ENCODE measurements around the gene PLA2G6. TPM values are rescaled to one million over a fixed set of nuclear protein-coding genes. Genes with fewer than 3 reads are reported as not detected.

PLA2G6 gene
- total RNA-seq, 1 experiment from 2014 or later = 29.9 TPM

DNA sequence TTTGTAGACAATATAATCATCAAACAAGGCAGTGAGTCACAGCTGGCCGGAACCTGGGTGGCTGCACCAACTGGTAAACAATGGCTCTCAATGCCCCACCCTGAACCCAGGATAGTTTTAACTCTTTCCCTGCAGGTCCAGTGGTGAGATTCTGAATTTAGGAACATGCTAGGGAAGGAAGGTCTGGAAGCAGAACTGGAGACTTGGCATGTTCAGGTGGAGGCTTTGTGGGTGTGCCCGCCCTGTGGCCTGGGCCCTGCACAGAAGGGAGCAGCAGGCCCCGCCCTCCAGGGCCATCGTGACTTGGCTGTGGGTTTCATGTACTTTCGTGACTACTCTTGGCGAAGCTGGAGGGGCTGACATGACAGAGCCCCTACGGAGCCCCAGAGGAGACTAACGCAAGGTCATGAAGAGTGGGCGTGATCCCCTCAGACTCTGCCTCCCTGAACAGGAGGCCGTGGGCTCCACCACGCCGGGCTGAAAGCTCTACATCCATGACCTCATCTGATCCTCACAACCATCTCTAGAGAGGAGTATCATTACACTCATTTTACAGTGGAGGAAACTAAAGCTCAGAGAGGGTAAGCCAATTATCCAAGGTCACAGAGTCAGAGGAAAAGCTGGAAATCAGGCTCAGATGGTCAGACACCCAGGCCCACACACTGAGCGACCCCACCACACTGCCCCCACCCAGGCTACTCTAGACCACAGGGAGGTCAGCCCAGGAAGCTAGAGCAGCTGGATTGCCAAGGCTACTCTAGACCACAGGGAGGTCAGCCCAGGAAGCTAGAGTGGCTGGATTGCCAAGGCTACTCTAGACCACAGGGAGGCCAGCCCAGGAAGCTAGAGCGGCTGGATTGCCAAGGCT lies 47.5 kb upstream of the PLA2G6 start:
- TF ChIP-seq ZNF396 (CRISPR knock-in tag; IDR thresholded peaks at IDR 0.05; ENCODE audit: borderline replicate concordance) = no peak
- TF ChIP-seq, protein P1, sequence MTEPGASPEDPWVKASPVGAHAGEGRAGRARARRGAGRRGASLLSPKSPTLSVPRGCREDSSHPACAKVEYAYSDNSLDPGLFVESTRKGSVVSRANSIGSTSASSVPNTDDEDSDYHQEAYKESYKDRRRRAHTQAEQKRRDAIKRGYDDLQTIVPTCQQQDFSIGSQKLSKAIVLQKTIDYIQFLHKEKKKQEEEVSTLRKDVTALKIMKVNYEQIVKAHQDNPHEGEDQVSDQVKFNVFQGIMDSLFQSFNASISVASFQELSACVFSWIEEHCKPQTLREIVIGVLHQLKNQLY (CRISPR knock-in tag; IDR thresholded peaks at IDR 0.05) = no peak
- TF ChIP-seq TP53 (CRISPR knock-in tag; IDR thresholded peaks at IDR 0.05) = no peak
- TF ChIP-seq ZNF416 (CRISPR knock-in tag; IDR thresholded peaks at IDR 0.05) = no peak
- TF ChIP-seq, protein P2, sequence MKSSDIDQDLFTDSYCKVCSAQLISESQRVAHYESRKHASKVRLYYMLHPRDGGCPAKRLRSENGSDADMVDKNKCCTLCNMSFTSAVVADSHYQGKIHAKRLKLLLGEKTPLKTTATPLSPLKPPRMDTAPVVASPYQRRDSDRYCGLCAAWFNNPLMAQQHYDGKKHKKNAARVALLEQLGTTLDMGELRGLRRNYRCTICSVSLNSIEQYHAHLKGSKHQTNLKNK (CRISPR knock-in tag; IDR thresholded peaks at IDR 0.05) = no peak
- TF ChIP-seq, protein P3, sequence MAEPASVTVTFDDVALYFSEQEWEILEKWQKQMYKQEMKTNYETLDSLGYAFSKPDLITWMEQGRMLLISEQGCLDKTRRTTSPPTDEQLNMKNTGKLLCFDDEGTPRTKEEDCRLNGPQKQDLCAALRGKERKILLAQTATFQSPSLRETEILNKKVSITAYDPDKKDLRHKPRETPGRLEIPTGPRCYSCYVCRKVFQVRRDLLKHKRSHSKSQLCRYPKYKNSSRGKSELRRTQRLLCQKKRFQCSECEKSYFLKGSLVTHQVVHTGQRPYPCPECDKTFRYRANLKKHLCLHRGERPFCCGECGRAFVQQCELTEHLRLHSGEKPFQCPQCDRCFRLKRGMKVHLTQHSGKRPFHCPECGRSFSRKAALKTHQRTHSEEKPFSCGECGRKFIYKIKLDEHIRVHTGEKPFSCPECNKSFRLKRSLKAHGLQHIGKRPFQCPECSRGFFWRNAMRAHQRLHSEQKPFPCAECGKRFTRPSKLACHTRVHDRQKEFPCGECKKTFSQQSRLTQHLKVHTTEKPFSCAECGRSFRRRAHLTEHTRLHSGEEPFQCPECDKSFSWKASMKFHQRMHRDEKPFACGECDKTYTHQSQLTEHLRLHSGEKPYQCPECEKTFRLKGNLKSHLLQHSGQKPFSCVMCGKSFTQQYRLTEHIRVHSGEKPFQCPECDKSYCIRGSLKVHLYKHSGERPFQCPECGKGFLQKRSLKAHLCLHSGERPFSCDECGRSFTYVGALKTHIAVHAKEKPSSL (CRISPR knock-in tag; conservative IDR thresholded peaks at IDR 0.05) = no peak
- TF ChIP-seq, protein P4, sequence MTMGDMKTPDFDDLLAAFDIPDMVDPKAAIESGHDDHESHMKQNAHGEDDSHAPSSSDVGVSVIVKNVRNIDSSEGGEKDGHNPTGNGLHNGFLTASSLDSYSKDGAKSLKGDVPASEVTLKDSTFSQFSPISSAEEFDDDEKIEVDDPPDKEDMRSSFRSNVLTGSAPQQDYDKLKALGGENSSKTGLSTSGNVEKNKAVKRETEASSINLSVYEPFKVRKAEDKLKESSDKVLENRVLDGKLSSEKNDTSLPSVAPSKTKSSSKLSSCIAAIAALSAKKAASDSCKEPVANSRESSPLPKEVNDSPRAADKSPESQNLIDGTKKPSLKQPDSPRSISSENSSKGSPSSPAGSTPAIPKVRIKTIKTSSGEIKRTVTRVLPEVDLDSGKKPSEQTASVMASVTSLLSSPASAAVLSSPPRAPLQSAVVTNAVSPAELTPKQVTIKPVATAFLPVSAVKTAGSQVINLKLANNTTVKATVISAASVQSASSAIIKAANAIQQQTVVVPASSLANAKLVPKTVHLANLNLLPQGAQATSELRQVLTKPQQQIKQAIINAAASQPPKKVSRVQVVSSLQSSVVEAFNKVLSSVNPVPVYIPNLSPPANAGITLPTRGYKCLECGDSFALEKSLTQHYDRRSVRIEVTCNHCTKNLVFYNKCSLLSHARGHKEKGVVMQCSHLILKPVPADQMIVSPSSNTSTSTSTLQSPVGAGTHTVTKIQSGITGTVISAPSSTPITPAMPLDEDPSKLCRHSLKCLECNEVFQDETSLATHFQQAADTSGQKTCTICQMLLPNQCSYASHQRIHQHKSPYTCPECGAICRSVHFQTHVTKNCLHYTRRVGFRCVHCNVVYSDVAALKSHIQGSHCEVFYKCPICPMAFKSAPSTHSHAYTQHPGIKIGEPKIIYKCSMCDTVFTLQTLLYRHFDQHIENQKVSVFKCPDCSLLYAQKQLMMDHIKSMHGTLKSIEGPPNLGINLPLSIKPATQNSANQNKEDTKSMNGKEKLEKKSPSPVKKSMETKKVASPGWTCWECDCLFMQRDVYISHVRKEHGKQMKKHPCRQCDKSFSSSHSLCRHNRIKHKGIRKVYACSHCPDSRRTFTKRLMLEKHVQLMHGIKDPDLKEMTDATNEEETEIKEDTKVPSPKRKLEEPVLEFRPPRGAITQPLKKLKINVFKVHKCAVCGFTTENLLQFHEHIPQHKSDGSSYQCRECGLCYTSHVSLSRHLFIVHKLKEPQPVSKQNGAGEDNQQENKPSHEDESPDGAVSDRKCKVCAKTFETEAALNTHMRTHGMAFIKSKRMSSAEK (CRISPR knock-in tag; IDR thresholded peaks at IDR 0.05; ENCODE audit: borderline replicate concordance) = no peak
- TF ChIP-seq, protein P5, sequence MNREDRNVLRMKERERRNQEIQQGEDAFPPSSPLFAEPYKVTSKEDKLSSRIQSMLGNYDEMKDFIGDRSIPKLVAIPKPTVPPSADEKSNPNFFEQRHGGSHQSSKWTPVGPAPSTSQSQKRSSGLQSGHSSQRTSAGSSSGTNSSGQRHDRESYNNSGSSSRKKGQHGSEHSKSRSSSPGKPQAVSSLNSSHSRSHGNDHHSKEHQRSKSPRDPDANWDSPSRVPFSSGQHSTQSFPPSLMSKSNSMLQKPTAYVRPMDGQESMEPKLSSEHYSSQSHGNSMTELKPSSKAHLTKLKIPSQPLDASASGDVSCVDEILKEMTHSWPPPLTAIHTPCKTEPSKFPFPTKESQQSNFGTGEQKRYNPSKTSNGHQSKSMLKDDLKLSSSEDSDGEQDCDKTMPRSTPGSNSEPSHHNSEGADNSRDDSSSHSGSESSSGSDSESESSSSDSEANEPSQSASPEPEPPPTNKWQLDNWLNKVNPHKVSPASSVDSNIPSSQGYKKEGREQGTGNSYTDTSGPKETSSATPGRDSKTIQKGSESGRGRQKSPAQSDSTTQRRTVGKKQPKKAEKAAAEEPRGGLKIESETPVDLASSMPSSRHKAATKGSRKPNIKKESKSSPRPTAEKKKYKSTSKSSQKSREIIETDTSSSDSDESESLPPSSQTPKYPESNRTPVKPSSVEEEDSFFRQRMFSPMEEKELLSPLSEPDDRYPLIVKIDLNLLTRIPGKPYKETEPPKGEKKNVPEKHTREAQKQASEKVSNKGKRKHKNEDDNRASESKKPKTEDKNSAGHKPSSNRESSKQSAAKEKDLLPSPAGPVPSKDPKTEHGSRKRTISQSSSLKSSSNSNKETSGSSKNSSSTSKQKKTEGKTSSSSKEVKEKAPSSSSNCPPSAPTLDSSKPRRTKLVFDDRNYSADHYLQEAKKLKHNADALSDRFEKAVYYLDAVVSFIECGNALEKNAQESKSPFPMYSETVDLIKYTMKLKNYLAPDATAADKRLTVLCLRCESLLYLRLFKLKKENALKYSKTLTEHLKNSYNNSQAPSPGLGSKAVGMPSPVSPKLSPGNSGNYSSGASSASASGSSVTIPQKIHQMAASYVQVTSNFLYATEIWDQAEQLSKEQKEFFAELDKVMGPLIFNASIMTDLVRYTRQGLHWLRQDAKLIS (CRISPR knock-in tag; IDR thresholded peaks at IDR 0.05; ENCODE audit: borderline replicate concordance) = no peak
- TF ChIP-seq KAT7 (CRISPR knock-in tag; IDR thresholded peaks at IDR 0.05; ENCODE audit: borderline replicate concordance) = no peak
- no peak for TF ChIP-seq ZNF121 (CRISPR knock-in tag; IDR thresholded peaks at IDR 0.05)
- TF ChIP-seq, protein P6, sequence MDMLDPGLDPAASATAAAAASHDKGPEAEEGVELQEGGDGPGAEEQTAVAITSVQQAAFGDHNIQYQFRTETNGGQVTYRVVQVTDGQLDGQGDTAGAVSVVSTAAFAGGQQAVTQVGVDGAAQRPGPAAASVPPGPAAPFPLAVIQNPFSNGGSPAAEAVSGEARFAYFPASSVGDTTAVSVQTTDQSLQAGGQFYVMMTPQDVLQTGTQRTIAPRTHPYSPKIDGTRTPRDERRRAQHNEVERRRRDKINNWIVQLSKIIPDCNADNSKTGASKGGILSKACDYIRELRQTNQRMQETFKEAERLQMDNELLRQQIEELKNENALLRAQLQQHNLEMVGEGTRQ (CRISPR knock-in tag; IDR thresholded peaks at IDR 0.05) = no peak
- TF ChIP-seq, protein P7, sequence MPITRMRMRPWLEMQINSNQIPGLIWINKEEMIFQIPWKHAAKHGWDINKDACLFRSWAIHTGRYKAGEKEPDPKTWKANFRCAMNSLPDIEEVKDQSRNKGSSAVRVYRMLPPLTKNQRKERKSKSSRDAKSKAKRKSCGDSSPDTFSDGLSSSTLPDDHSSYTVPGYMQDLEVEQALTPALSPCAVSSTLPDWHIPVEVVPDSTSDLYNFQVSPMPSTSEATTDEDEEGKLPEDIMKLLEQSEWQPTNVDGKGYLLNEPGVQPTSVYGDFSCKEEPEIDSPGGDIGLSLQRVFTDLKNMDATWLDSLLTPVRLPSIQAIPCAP (CRISPR knock-in tag; IDR thresholded peaks at IDR 0.05) = no peak
- TF ChIP-seq ZNF219 (CRISPR knock-in tag; IDR thresholded peaks at IDR 0.05; ENCODE audit: borderline replicate concordance) = no peak
- no peak for TF ChIP-seq SMAD3 (CRISPR knock-in tag; IDR thresholded peaks at IDR 0.05; ENCODE audit: borderline replicate concordance)
- TF ChIP-seq, protein P8, sequence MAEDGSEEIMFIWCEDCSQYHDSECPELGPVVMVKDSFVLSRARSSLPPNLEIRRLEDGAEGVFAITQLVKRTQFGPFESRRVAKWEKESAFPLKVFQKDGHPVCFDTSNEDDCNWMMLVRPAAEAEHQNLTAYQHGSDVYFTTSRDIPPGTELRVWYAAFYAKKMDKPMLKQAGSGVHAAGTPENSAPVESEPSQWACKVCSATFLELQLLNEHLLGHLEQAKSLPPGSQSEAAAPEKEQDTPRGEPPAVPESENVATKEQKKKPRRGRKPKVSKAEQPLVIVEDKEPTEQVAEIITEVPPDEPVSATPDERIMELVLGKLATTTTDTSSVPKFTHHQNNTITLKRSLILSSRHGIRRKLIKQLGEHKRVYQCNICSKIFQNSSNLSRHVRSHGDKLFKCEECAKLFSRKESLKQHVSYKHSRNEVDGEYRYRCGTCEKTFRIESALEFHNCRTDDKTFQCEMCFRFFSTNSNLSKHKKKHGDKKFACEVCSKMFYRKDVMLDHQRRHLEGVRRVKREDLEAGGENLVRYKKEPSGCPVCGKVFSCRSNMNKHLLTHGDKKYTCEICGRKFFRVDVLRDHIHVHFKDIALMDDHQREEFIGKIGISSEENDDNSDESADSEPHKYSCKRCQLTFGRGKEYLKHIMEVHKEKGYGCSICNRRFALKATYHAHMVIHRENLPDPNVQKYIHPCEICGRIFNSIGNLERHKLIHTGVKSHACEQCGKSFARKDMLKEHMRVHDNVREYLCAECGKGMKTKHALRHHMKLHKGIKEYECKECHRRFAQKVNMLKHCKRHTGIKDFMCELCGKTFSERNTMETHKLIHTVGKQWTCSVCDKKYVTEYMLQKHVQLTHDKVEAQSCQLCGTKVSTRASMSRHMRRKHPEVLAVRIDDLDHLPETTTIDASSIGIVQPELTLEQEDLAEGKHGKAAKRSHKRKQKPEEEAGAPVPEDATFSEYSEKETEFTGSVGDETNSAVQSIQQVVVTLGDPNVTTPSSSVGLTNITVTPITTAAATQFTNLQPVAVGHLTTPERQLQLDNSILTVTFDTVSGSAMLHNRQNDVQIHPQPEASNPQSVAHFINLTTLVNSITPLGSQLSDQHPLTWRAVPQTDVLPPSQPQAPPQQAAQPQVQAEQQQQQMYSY (CRISPR knock-in tag; IDR thresholded peaks at IDR 0.05) = no peak
- TF ChIP-seq JAZF1 (CRISPR knock-in tag; IDR thresholded peaks at IDR 0.05) = no peak
- TF ChIP-seq CREB1 (CRISPR knock-in tag; IDR thresholded peaks at IDR 0.05) = no peak
- Mint-ChIP-seq H3K36me3 (peaks cover 40% of the 10 kb centered on the region), H3K4me3 (no peak overlapping the region), H3K9me3 (no peaks in the 10 kb centered on the region), H3K27me3 (ENCODE audit: low read depth) (no peaks in the 10 kb centered on the region), H3K4me1 (no peaks in the 10 kb centered on the region), H3K27ac (no peak overlapping the region; the same call in 1 of the 2 replicates)
- POLR2A ChIA-PET = no interaction called here
- CTCF ChIA-PET = interaction anchor here (0.5 to 2.5 kb wide), 11 partner anchors 7 to 177 kb away, joined by 3 to 16 read pairs (median 5); no protein-coding TSS in a partner anchor
- ATAC-seq (no peak), DNase-seq (ENCODE audit: low spot score) (no peak)
